Parathyroid adenoma (tissue), 2 donors: ENCODE results near the gene GP1BA.

Experiments
- H2AFZ ChIP-seq: fragments of 300-600 bp; sonication (generic); one replicate; pipeline ENCODE4 v1.7.0; 2017; ENCODE audit warnings: antibody characterized with exemption, mild to moderate bottlenecking
- H3K27ac ChIP-seq: fragments of 300-600 bp; sonication (generic); one replicate; pipeline ENCODE4 v1.7.0; 2017
- H3K27me3 ChIP-seq: fragments of 300-600 bp; sonication (generic); one replicate; pipeline ENCODE4 v1.7.0; 2017; ENCODE audit warnings: low read length; ENCODE audit not compliant: control insufficient read depth, insufficient read depth
- H3K36me3 ChIP-seq: fragments of 300-600 bp; sonication (generic); one replicate; pipeline ENCODE4 v1.7.0; 2017; ENCODE audit warnings: low read length; ENCODE audit not compliant: control insufficient read depth, insufficient read depth
- H3K4me1 ChIP-seq: fragments of 300-600 bp; sonication (generic); one replicate; pipeline ENCODE4 v1.7.0; 2017; ENCODE audit warnings: control low read depth
- H3K4me2 ChIP-seq: fragments of 300-600 bp; sonication (generic); one replicate; pipeline ENCODE4 v1.7.0; 2017; ENCODE audit warnings: low read length
- H3K4me3 ChIP-seq: fragments of 300-600 bp; sonication (generic); one replicate; pipeline ENCODE4 v1.7.0; 2017; ENCODE audit warnings: low read depth, low read length
- H3K79me2 ChIP-seq: fragments of 300-600 bp; sonication (generic); one replicate; pipeline ENCODE4 v1.7.0; 2017; ENCODE audit warnings: control low read depth
- H3K9ac ChIP-seq: fragments of 300-600 bp; sonication (generic); one replicate; pipeline ENCODE4 v1.7.0; 2017; ENCODE audit warnings: mild to moderate bottlenecking
- H3K9me3 ChIP-seq: fragments of 300-600 bp; sonication (generic); one replicate; pipeline ENCODE4 v1.7.0; 2017; ENCODE audit warnings: low read length; ENCODE audit not compliant: control insufficient read depth
- CTCF ChIP-seq: fragments of 300-600 bp; sonication (generic); IDR thresholded peaks from one replicate; pipeline ENCODE4 v1.7.0; 2017; ENCODE audit warnings: antibody characterized with exemption, mild to moderate bottlenecking
- donor health status: primary hyperparathyroidism.

GP1BA gene

GRCh38 chr17:4937553-4937952, 5.5 kb downstream of the GP1BA start:
- Histone ChIP-seq H3K9ac (no peak overlapping the region), H3K79me2 (peaks cover 20% of the 10 kb centered on the region), H3K4me1 (peaks cover 17% of the 10 kb centered on the region), H3K27me3 (no peaks in the 10 kb centered on the region), H3K4me2 (no peak overlapping the region), H2AFZ (no peak overlapping the region), H3K36me3 (no peaks in the 10 kb centered on the region), H3K27ac (no peak overlapping the region), H3K4me3 (no peak overlapping the region), H3K9me3 (no peaks in the 10 kb centered on the region)
- TF ChIP-seq CTCF, result no peak

DNA sequence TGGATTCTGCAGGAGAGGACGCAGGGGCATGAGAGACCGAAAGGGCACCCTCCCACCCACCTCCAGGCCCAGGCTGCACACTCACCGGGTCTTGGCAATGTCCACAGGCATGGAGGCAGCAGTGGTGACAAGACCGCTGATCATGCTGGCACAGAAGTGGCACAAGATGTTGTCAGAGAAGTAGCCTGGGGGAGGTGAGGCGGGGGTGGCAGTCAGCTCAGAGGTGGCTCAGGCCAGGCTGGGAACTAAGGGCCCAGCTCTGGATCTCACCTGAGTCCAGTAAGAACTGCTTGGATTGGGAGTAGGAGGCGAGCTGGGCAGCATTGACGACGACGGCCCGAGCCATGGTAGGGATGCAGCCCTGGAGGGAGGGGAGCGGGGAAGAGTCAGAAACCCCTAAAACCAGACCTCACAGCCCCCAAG, 6.0 kb downstream of the GP1BA start:
- H3K27ac ChIP-seq, result no peak overlapping the region
- no peak for TF ChIP-seq CTCF

GRCh38 chr17:4938688-4939545, 6.8 kb downstream of the GP1BA start:
- Histone ChIP-seq H2AFZ (peak overlapping the region; percentile 81), H3K9me3 (no peaks in the 10 kb centered on the region), H3K9ac (peak overlapping the region; percentile 39), H3K27me3 (no peaks in the 10 kb centered on the region), H3K36me3 (no peaks in the 10 kb centered on the region), H3K4me1 (peaks cover 17% of the 10 kb centered on the region), H3K79me2 (peaks cover 20% of the 10 kb centered on the region), H3K27ac (peak overlapping the region; percentile 91), H3K4me2 (peak overlapping the region; percentile 97), H3K4me3 (peak overlapping the region; percentile 91)
- TF ChIP-seq CTCF, result no peak

More for the DNA sequence above, 6.0 kb downstream of the GP1BA start:
- H3K9ac ChIP-seq, result no peak overlapping the region
- peaks cover 20% of the 10 kb centered on the region for H3K79me2 ChIP-seq
- H3K4me1 ChIP-seq, result peaks cover 17% of the 10 kb centered on the region
- H3K36me3 ChIP-seq, result no peaks in the 10 kb centered on the region
- H3K27me3 ChIP-seq, result no peaks in the 10 kb centered on the region
- no peaks in the 10 kb centered on the region for H3K9me3 ChIP-seq
- H3K4me2 ChIP-seq, result no peak overlapping the region
- no peak overlapping the region for H3K4me3 ChIP-seq
- H2AFZ ChIP-seq, result no peak overlapping the region

- Histone ChIP-seq H3K4me1 (peaks cover 17% of the 10 kb centered on the region), H3K4me2 (peak overlapping the region; percentile 97), H3K36me3 (no peaks in the 10 kb centered on the region), H3K9ac (peak overlapping the region; percentile 39), H2AFZ (peak overlapping the region; percentile 81), H3K79me2 (peaks cover 20% of the 10 kb centered on the region), H3K27me3 (no peaks in the 10 kb centered on the region), H3K4me3 (peak overlapping the region; percentile 91), H3K27ac (peak overlapping the region; percentile 91), H3K9me3 (no peaks in the 10 kb centered on the region)
- no peak for TF ChIP-seq CTCF
Observed at GRCh38 chr17:4939546-4939795, 7.4 kb downstream of the GP1BA start.
